ENCODE results near the gene ATP11A.

ATP11A gene

GRCh38 chr13:112731667-112732616 is 42.1 kb downstream of the ATP11A start:
- no peak overlapping the region for H3K27ac ChIP-seq (ENCODE audit: low read length)
- no peaks in the 10 kb centered on the region for H3K4me1 ChIP-seq (ENCODE audit: control insufficient read depth in 1 of 2, insufficient read depth in 2 of 2, low read length in 2 of 2)
- no peak overlapping the region for H3K4me3 ChIP-seq (ENCODE audit: low read depth in 1 of 2, low read length in 2 of 2)

DNA sequence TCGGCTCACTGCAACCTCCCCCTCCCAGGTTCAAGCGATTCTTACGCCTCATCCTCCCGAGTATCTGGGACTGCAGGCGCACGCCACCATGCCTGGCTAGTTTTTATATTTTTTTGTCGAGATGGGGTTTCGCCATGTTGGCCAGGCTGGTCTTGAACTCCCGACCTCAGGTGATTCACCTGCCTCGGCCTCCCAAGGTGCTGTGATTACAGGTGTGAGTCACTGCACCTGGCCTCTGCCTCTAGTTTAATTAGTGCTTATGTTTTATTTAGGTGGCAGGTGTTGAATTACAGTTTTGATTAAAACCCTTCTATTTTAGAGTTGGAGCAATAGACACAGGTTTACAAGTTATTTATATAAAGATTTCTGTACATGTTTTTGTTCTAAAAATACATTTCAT is 42.8 kb downstream of the ATP11A start:
- Histone ChIP-seq H3K36me3 (ENCODE audit: control insufficient read depth in 1 of 2, insufficient read depth in 2 of 2, low read length in 2 of 2) (no peaks in the 10 kb centered on the region), H3K27ac (ENCODE audit: low read length) (no peak overlapping the region), H3K27me3 (ENCODE audit: low read depth, low read length) (no peaks in the 10 kb centered on the region), H3K4me3 (ENCODE audit: low read depth in 1 of 2, low read length in 2 of 2) (no peak overlapping the region), H3K9me3 (ENCODE audit: control insufficient read depth in 1 of 2, low read length in 2 of 2) (no peaks in the 10 kb centered on the region), H3K4me1 (ENCODE audit: control insufficient read depth in 1 of 2, insufficient read depth in 2 of 2, low read length in 2 of 2) (no peaks in the 10 kb centered on the region)

More at GRCh38 chr13:112731667-112732616, 42.1 kb downstream of the ATP11A start:
- H3K27me3 ChIP-seq (ENCODE audit: low read depth, low read length), result no peaks in the 10 kb centered on the region
- no peaks in the 10 kb centered on the region for H3K9me3 ChIP-seq (ENCODE audit: control insufficient read depth in 1 of 2, low read length in 2 of 2)
- H3K36me3 ChIP-seq (ENCODE audit: control insufficient read depth in 1 of 2, insufficient read depth in 2 of 2, low read length in 2 of 2), result no peaks in the 10 kb centered on the region

DNA sequence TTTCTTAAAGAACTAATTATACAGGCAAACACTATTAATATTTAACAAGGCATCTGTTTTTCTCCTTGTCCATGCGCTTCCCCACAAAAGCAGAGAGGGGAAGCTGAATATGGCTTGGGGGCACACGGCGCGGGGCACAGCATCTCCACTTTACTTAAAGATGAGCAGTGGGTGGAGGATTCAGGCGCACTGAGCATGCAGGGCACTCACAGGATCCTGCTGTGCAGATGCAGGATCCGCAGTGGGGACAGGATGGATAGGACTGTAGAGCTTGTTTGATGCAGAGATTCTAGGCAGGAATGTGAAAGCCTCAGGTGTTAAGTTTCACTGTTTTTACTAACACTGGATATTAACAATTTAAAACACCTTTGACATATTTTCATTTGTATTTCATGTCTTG is 43.3 kb downstream of the ATP11A start:
- no peak overlapping the region for H3K4me3 ChIP-seq (ENCODE audit: low read depth in 1 of 2, low read length in 2 of 2)
- H3K9me3 ChIP-seq (ENCODE audit: control insufficient read depth in 1 of 2, low read length in 2 of 2), result no peaks in the 10 kb centered on the region
- H3K4me1 ChIP-seq (ENCODE audit: control insufficient read depth in 1 of 2, insufficient read depth in 2 of 2, low read length in 2 of 2), result no peaks in the 10 kb centered on the region
- H3K27ac ChIP-seq (ENCODE audit: low read length), result no peak overlapping the region
- H3K36me3 ChIP-seq (ENCODE audit: control insufficient read depth in 1 of 2, insufficient read depth in 2 of 2, low read length in 2 of 2), result no peaks in the 10 kb centered on the region
- no peaks in the 10 kb centered on the region for H3K27me3 ChIP-seq (ENCODE audit: low read depth, low read length)

GRCh38 chr13:112733661-112734379 is 44.0 kb downstream of the ATP11A start:
- no peaks in the 10 kb centered on the region for H3K27me3 ChIP-seq (ENCODE audit: low read depth, low read length)
- H3K36me3 ChIP-seq (ENCODE audit: control insufficient read depth in 1 of 2, insufficient read depth in 2 of 2, low read length in 2 of 2), result no peaks in the 10 kb centered on the region
- no peak overlapping the region for H3K4me3 ChIP-seq (ENCODE audit: low read depth in 1 of 2, low read length in 2 of 2)
- no peaks in the 10 kb centered on the region for H3K4me1 ChIP-seq (ENCODE audit: control insufficient read depth in 1 of 2, insufficient read depth in 2 of 2, low read length in 2 of 2)
- H3K27ac ChIP-seq (ENCODE audit: low read length), result no peak overlapping the region
- H3K9me3 ChIP-seq (ENCODE audit: control insufficient read depth in 1 of 2, low read length in 2 of 2), result no peaks in the 10 kb centered on the region

DNA sequence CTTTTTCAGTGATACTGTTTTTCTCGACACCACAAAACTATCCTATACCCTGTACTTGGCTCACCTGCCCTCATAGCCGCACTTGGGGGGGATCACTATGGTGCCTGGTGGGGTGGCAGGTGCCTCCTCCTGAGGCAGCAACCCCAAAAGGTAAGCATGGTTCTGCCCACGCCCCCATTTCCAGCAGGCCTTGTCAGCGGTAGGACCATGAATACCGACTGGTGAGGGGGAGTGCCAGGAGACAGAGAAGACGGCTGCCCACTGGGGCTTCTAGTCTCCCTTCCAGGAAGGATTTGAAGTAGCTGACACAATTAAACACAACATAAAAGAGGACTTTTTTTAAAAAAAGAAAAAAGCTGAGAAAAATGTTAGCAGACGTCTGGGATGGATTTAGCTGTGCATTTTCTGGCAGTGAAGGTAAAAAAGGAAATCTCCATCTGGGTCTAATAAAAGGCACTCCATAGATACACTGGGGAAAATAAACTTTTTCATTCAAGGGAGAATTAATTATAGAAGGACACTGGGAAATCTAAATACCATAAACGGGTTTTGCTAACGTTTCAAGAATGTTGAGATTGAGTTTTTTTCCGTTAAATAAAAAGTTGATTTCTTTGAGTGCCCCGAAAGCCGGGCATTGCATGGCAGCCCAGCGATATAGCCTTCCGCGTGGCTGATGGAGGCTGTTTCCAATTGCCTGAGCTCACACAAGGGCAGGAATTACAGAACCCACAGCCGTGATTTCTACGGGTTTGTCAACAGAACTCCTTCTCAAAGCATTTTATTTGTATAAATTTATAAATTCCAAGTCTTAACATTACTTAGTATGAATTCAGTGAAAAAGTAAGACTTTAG is 45.1 kb downstream of the ATP11A start:
- no peaks in the 10 kb centered on the region for H3K36me3 ChIP-seq (ENCODE audit: control insufficient read depth in 1 of 2, insufficient read depth in 2 of 2, low read length in 2 of 2)
- no peak overlapping the region for H3K27ac ChIP-seq (ENCODE audit: low read length)
- H3K9me3 ChIP-seq (ENCODE audit: control insufficient read depth in 1 of 2, low read length in 2 of 2), result no peaks in the 10 kb centered on the region
- H3K4me3 ChIP-seq (ENCODE audit: low read depth in 1 of 2, low read length in 2 of 2), result no peak overlapping the region
- no peaks in the 10 kb centered on the region for H3K4me1 ChIP-seq (ENCODE audit: control insufficient read depth in 1 of 2, insufficient read depth in 2 of 2, low read length in 2 of 2)
- H3K27me3 ChIP-seq (ENCODE audit: low read depth, low read length), result no peaks in the 10 kb centered on the region

DNA sequence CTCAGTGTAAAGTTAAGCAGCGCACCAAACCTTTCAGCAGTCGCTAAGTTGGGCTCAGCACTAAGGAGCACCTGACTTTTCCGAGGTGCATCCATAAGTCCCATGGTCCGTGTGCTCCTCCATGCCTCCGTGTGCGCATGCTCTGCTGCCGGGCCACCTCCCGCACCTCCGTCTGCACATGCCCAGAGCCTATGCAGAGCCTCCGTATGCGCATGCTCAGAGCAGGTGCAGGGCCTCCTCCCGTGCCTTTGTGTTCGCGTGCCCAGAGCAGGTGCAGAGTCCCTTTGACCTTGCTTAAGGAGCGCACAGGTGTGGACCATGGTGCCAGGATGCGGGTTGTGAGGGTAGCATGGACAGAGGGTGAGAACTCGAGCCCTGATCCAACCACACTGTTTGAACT is 46.0 kb downstream of the ATP11A start:
- no peaks in the 10 kb centered on the region for H3K27me3 ChIP-seq (ENCODE audit: low read depth, low read length)

DNA sequence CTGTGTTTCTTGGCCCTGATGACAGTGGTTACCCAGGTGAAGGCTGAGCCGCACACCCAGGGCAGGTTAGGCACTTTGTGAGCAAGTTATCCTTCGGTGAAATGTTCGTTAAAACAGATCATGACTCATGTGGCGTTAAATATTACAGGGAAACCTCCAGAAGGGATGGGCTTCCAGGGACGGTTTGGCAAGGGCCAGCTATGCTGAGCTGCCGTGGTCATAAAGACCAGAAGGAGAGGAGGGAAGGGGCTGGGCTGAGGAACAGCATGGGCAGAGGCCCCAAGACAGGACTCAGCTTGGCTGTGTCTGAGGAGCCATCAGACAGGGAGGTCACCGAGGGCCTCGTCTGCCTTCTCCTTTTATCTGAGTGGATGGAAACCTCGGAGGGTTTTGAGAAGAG is 47.5 kb downstream of the ATP11A start:
- Histone ChIP-seq H3K4me1 (ENCODE audit: control insufficient read depth in 1 of 2, insufficient read depth in 2 of 2, low read length in 2 of 2) (no peaks in the 10 kb centered on the region), H3K27ac (ENCODE audit: low read length) (no peak overlapping the region), H3K4me3 (ENCODE audit: low read depth in 1 of 2, low read length in 2 of 2) (no peak overlapping the region), H3K27me3 (ENCODE audit: low read depth, low read length) (no peaks in the 10 kb centered on the region), H3K9me3 (ENCODE audit: control insufficient read depth in 1 of 2, low read length in 2 of 2) (no peaks in the 10 kb centered on the region), H3K36me3 (ENCODE audit: control insufficient read depth in 1 of 2, insufficient read depth in 2 of 2, low read length in 2 of 2) (no peaks in the 10 kb centered on the region)

More for the DNA sequence above, 46.0 kb downstream of the ATP11A start:
- no peak overlapping the region for H3K4me3 ChIP-seq (ENCODE audit: low read depth in 1 of 2, low read length in 2 of 2)
- H3K27ac ChIP-seq (ENCODE audit: low read length), result no peak overlapping the region
- no peaks in the 10 kb centered on the region for H3K4me1 ChIP-seq (ENCODE audit: control insufficient read depth in 1 of 2, insufficient read depth in 2 of 2, low read length in 2 of 2)
- H3K36me3 ChIP-seq (ENCODE audit: control insufficient read depth in 1 of 2, insufficient read depth in 2 of 2, low read length in 2 of 2), result no peaks in the 10 kb centered on the region
- no peaks in the 10 kb centered on the region for H3K9me3 ChIP-seq (ENCODE audit: control insufficient read depth in 1 of 2, low read length in 2 of 2)

DNA sequence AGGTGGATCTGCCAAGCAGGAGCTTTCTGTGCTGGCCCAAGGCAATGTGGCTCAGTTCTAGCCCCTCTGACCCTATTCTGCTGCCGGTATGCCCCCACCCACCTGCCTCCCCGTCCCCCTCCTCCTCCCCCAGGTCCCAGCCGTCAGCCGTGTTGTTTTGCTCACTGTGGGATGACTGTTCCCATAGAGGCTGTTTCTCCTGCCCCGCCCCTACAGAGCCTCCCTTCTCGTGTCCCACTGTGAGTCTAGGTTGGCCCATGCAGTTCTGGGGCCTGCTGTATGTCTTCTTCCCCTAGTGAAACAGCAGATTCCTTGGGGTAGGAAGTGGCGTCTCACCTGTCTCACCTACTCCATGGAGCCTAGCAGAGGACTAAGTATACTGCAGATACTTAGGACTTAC is 48.8 kb downstream of the ATP11A start:
- Histone ChIP-seq H3K4me3 (ENCODE audit: low read depth in 1 of 2, low read length in 2 of 2) (no peak overlapping the region), H3K27me3 (ENCODE audit: low read depth, low read length) (no peaks in the 10 kb centered on the region), H3K27ac (ENCODE audit: low read length) (no peak overlapping the region), H3K4me1 (ENCODE audit: control insufficient read depth in 1 of 2, insufficient read depth in 2 of 2, low read length in 2 of 2) (no peaks in the 10 kb centered on the region), H3K9me3 (ENCODE audit: control insufficient read depth in 1 of 2, low read length in 2 of 2) (no peaks in the 10 kb centered on the region), H3K36me3 (ENCODE audit: control insufficient read depth in 1 of 2, insufficient read depth in 2 of 2, low read length in 2 of 2) (no peaks in the 10 kb centered on the region)

GRCh38 chr13:112740502-112741131 is 50.8 kb downstream of the ATP11A start:
- Histone ChIP-seq H3K9me3 (ENCODE audit: control insufficient read depth in 1 of 2, low read length in 2 of 2) (no peaks in the 10 kb centered on the region), H3K36me3 (ENCODE audit: control insufficient read depth in 1 of 2, insufficient read depth in 2 of 2, low read length in 2 of 2) (no peaks in the 10 kb centered on the region), H3K27me3 (ENCODE audit: low read depth, low read length) (no peaks in the 10 kb centered on the region), H3K27ac (ENCODE audit: low read length) (peak overlapping the region; percentile 53), H3K4me1 (ENCODE audit: control insufficient read depth in 1 of 2, insufficient read depth in 2 of 2, low read length in 2 of 2) (no peaks in the 10 kb centered on the region), H3K4me3 (ENCODE audit: low read depth in 1 of 2, low read length in 2 of 2) (no peak overlapping the region)

GRCh38 chr13:112741185-112741755 is 51.4 kb downstream of the ATP11A start:
- no peaks in the 10 kb centered on the region for H3K9me3 ChIP-seq (ENCODE audit: control insufficient read depth in 1 of 2, low read length in 2 of 2)
- no peaks in the 10 kb centered on the region for H3K36me3 ChIP-seq (ENCODE audit: control insufficient read depth in 1 of 2, insufficient read depth in 2 of 2, low read length in 2 of 2)
- no peaks in the 10 kb centered on the region for H3K4me1 ChIP-seq (ENCODE audit: control insufficient read depth in 1 of 2, insufficient read depth in 2 of 2, low read length in 2 of 2)
- no peaks in the 10 kb centered on the region for H3K27me3 ChIP-seq (ENCODE audit: low read depth, low read length)
- peak overlapping the region; percentile 53 for H3K27ac ChIP-seq (ENCODE audit: low read length)
- H3K4me3 ChIP-seq (ENCODE audit: low read depth in 1 of 2, low read length in 2 of 2), result no peak overlapping the region

Data from muscle layer of duodenum (tissue), 2 donors.